GM21390 (cell line): Measurements from ENCODE around the gene TMEM40.
"Not testable (repeated sequence)": the region's sequence is repeated elsewhere in the genome, so short reads cannot be mapped to it uniquely, and the experiment has no call there.

Experiments used
- ATAC-seq: cut with Tn5 transposase; IDR thresholded peaks from one replicate; pipeline ENCODE4 v1.9.1; 2021; ENCODE audit not compliant: unreplicated experiment

TMEM40 gene, protein sequence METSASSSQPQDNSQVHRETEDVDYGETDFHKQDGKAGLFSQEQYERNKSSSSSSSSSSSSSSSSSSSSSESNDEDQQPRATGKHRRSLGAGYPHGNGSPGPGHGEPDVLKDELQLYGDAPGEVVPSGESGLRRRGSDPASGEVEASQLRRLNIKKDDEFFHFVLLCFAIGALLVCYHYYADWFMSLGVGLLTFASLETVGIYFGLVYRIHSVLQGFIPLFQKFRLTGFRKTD

DNA sequence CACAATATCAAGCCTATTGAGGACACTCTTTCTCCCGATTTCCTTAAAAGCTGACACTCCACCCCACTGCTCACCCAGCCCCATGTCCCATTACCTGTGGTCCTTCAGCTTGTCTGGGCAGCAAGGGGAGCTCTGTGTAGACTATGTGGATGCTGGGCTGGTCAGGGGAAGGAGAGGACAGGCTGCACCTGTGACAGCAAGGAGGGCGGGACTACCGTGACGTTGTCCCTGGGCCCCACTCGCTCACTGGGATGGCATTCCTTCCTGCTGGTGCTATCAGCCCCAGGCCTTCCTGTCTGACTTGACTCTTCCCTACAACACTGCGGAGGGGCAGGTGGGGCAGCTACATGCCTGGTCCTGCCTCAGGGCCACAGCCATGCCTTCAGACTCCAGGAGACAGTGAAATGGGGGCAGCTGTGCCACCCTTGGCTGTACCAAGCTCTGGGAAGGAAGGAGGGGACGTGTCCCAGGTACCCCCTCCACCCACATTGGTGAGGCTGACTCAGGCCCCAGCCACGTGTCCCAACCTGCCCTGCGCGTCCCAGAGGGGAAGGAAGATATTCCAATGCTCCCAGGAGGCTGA, at the start of gene TMEM40:
TMEM40 (minus strand) TSS at position 163 of the 583 bp plus-strand sequence. CDS start 9,427 bp downstream, outside the sequence.
- ATAC-seq: no peak

DNA sequence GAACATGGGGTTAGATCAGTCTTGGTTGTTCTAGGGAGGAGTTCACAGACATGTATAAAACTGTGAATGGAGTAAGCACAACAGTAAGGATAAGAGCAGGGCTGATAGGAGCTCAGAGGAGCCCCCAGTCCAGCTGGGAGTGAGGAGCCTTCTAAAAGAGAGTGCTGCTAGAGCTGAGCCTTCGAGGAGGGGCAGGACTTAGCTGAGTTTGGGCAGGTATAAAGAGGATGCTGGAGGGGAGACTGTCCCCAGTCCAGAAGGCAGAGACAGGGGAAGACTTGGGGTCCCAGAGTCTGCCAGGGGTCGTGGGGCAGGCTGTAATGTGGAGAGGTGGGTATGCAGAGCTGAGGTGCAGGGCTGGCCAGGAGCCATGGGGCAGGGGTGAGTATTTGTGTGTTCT, 49.5 kb upstream of the TMEM40 start:
- ATAC-seq: no peak

DNA sequence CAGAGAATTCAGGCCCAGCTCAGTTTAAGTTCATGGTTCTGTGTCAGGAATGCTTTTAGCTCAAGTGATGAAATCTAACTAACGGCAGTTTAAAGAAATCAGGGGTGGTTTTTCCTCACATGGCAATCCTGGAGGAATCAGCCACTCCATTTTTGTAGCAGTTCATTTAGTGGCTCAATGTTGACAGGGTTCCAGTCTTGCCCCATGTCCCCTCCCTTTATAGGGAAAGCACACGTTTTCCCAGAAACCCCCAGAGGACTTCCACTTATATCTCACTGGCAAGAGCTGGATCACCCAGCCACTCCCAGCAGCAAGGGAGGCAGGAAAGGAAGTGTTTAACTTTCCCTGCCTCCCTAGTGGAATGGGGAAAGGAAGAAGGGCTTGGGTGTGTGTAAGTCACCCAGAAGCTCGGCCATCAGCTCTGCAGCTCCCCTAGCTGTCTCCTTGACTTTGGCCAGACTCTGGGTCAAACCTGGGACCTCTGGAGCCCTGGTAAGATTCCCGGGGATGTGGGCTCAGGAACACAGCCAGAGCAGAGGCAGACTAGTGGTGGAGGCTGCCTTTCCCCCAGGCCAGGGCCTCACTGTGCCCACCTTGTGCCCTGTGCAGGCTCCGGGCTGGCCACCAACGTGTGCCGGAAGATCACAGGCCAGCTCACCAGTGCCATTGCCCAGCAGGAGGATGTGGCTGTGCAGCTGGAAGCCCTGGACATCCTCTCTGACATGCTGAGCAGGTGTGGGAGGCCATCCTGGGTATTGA, 48.7 kb upstream of the TMEM40 start:
- no peak for ATAC-seq

DNA sequence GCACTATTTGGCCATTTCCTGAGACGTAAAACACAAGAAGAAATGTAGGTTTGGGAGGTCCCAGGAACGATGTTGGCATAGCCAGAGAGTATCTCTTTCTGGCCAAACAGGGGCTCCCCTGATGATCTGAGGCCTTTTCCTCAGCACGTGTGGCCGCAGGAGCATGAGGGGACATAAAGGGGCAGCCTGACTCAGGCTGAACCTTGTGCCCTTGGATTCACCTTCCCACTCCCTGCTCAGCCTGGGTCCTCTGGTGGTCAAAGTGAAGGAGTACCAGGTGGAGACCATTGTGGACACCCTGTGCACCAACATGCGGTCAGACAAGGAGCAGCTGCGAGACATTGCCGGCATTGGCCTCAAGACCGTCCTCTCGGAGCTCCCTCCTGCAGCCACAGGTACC, 48.0 kb upstream of the TMEM40 start:
- no peak for ATAC-seq

DNA sequence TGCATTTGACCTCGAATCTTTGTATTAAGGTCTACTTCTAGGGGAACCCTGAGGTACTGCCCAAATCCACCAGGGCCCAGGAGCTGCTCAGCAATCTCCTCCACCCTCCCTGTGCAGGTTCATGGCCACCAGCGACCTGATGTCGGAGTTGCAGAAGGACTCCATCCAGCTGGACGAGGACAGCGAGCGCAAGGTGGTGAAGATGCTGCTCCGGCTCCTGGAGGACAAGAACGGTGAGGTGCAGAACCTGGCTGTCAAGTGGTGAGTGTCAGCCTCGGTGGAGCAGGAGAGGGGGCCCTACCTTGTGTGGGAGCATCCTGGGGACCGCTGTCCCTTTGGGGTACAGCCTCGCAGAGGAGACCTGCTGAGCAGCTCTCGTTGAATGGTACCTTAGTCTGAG, 44.3 kb upstream of the TMEM40 start:
- no peak for ATAC-seq

DNA sequence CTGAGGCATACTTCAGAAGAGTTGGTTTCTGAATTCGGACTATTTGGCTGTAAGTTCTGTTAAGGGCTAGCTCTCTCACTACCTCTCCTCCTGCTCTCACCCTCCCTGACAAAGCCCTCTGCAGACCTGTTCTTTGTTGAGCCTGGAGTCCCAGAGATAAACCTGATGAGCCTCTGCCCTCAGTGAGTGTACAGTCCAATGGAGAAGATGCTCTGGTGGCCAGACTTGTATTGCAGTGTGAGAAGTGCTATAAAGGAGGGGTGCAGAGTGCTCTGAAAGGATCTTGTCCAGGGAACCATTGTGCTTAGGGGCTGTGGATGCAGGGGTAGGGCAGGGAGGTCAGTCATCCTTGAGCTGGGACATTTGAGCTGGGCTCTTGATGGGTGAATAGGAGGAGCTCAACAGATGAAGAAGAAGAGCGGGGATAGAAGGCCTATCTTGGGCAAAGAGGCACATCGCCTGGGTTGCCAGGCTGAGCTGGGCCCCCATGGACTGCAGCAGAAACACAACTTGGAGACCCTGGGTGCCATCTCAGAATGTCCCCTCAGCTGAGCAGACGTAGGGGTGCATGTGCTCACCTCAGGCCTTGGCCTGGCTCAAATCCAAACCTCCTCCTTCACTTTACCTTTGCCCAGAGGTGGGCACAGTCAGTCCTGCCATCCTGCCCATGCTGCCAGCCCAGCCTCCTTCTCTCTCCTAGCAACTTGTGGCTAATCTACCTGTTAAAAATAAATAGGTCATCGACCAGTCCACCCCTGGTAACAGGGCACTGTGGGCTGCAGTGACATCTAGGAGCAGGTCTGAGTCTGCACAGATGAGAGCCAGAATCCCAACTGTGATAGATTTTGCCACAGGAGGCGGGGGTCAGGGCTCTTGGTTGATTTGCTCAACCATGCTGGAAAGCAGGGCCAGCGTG, 40.7 kb upstream of the TMEM40 start:
- ATAC-seq: no peak

DNA sequence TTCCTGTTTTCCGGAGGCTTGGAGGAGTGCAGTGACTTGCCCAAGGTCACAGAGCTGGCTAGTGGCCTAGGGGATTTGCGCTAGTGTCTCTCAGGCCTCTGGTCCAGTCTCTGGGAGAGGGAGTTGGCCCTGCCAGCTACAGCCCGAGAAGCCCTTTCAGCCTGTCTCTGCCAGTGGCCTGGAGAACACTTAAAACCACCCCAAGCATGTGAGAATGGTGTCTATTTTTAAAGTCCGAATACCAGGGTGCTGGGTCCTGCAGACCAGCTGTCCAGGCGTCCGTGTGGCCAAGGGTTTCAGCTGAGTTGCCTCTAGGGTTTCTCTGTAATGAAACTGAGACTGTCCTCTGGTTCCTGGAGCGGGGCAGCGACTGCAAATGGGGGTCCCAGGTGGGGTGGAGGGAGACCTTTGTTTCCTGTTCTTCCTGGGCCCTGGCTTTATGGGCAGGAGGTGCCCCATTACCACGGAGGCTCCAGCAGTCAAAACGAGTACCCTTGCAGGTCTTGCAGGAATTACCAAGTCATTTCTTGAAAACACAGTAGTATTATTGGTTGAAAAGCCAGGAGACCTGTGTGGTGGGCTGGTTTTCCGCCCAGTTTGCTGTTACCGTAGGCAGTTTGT, 39.6 kb upstream of the TMEM40 start:
- no peak for ATAC-seq

DNA sequence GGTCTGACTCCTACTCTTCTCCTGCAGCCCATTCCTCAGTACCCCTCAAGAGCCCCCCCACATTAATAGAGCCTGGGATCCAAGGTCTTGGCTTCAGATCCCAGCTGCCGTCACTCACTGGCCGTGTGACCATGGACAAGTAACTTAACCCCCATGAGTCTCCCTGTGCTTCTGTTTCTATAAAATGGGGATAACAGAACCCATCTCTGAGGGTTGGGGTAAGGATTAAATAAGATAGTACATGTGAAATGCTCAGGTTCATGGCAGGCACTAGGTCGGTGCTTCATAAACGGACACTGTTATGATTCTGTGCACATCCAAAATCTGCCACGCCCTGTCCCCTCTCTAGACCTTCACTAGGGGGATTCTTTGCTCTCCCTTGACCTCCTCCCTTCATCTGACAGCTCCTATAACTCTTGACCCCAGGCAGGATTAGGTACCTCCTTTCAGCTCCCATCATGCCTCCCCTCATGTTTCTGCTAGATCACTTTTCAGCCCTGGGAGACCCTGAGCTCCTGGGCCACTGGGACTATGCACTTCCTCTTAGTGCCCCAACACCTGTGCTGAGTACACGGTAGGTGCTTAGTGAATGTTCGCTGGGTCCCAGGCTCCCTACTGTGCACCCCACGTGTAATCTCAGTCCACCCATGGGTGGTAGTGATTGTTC, 39.0 kb upstream of the TMEM40 start:
- ATAC-seq: no peak

DNA sequence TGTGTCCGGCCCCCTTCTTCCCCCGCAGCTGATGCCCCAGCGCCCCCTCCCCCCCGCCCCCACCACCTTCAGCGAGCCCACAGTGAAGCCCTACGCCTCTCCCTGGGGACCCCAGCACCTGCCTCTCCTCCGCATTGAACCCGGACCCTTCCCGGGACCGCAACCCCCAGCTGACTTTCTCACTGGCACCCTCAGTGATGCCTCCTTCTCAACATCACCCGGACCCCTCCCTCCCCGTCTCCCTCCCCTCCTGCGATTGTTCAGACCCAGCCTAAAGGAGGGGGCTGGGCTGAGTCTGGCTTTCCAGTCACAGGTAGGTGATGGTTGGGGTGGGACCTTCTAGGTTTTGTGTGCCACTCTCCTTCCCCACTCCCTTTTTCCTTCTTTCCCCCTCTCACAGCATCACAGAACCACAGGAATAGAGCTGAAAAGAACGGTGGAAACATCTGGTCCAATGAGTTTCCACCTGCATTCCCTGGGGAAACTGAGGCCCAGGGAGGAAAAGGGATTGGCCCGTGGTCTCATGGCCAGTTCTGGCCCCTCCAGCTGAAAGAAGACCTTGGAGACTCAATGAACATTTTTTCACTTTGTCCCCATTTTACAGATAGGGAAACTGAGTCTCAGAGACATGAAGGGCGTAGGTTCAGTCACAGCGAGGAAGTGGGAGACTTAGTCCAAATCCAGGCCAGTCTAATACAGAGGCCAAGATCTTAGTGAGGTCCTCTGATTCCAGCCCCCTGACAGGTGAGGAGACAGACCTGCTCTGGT, 38.2 kb upstream of the TMEM40 start:
- ATAC-seq: no peak

DNA sequence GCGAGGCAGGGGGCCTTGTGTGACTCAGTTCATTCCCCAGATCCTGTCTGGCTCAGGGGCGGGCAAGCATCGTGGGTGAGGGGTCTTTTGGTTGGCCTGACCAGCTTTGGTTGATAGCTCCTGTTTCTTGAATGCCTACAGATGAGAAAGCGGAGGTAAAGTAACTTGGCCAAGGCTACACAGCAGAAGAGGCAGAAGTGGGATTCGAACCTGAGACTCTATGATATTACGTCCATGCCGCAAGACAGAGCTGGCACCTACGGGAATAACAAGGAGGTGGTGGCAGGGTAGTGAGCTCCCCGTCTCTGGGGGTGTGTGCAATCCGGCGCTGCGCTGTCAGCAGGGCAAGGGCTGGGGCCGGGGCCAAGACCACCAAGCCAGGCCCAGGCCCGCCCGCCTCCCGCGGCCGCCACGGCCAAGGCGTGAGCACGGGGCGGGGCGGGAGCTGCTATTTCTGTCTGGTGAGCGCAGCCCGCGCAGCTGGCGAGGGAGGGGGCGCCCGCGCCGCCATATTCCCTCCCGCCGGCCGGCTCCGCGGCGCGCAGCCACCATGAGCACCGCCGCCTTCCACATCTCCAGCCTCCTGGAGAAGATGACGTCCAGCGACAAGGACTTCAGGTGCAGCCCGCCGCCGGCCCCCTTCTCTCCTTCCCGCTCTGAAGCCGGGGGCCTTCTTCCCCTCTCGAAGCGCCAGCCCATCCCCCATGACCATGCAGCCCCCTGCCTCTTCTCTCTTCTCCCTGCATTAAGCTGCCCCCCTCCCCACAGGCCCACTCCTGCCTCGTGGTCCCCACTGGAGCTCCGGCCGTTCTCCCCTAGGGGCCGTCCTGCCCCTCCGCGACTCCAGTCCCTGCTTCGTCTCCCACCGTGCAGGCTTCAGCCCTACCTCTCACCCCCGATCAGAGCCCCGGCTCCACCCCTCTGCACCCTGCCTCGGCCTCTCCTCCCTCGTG, 37.4 kb upstream of the TMEM40 start, which contains the start of gene CAND2:
CAND2 (plus strand) TSS at position 510 of the 953 bp plus-strand sequence; CDS start at position 551, 41 bp downstream.
- no peak for ATAC-seq

DNA sequence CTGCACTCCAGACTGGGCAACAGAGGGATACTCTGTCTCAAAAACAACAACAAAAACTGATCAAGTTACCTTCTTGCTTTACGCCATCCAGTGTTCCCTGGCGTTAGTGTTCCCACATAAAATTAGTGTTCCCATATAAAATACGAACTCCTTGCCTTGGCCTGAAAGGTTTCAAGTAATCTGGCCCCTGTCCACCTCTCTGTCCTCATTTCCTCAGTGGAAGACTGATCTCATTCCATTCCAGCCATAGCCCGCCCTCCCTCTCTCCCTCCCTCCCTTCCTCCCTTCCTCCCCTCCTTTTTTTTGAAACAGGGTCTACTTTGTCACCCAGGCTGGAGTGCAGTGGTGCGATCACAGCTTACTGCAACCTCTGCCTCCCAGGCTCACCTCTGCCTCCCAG, 34.6 kb upstream of the TMEM40 start:
- ATAC-seq: no peak

DNA sequence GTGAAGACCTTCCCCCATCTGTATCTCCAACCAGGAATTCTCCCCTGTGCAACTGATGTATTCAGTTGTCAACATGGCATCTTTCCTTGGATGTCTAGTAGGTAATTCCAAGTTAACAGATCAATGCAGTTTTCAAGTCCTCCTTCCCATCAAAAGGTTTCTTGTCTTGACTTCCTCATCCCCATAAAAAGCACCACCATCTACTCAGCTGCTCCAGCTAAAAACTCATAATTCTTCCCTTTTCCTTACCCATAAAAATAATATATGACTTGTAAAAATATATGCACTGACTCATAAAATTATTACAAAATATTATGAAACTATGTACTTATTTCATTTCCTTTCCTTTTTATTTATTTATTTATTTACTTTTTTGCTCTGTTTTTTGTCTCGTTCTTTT, 32.4 kb upstream of the TMEM40 start:
- no peak for ATAC-seq

DNA sequence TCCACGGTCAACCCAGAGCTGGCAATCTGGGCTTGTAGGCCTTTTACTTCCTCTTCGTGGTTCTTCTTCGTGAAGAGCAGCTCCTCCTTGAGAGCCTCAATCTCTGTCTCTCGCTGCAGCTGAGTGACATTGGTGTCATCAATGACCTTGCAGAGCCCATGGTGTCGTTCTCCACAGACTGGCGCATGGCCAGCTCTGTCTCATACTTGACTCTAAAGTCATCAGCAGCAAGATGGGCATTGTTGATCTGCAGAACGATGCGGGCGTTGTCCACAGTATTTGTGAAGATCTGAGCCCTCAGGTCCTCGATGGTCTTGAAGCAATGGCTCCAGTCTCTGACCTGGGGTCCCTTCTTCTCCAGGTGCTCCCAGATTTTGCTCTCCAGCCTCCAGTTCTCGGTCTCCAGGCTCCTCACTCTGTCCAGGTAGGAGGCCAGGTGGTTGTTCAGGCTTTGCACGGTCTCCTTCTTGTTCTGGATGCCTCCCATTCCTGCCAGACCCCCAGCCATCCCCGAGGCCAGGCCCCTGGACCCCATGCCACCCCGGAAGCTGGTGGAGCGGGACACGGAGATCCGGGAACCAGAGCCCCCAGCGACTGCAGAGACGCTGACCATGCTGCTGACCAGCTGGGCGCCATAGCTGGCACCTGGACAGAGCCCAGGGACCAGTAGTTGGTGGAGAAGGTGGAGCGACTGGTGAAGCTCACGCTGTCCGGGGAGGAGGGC, 29.1 kb upstream of the TMEM40 start:
- ATAC-seq: not testable (repeated sequence)

DNA sequence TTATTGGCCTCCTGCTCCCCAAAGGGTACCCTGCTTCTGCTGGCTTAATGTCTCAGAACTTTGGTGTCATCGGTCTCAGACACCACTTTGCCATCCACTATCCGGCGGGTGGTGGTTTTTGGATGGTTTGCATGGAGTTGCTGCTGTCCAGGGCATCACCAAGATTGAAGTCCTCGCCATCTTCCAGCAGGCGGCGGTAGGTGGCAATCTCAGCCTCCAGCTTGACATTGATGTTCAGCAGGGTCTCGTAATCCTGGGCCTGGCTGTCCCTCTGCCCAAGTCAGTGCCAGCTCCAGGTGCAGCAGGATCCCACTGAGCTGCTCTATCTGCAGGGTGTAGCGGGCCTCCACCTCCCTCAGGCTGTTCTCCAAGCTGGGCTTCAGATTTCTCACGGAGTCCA, 28.3 kb upstream of the TMEM40 start:
- ATAC-seq: not testable (repeated sequence)

DNA sequence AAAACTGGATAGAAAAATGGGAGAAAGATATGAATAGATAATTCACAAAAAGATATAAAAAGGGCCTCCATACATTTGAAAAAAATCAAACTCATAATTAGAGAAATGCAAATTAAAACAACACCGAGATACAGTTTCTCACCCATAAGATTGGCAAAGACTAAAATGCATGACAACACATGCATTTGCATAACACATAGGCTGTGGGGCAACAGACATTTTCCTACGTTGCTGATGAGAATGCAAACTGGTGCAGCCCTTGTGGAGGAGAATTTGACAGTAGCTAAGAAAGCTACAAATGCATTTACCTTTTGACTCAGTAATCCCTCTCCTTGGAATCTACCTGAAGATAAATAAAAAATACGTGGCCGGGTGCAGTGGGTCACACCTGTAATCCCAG, 26.0 kb upstream of the TMEM40 start:
- no peak for ATAC-seq

DNA sequence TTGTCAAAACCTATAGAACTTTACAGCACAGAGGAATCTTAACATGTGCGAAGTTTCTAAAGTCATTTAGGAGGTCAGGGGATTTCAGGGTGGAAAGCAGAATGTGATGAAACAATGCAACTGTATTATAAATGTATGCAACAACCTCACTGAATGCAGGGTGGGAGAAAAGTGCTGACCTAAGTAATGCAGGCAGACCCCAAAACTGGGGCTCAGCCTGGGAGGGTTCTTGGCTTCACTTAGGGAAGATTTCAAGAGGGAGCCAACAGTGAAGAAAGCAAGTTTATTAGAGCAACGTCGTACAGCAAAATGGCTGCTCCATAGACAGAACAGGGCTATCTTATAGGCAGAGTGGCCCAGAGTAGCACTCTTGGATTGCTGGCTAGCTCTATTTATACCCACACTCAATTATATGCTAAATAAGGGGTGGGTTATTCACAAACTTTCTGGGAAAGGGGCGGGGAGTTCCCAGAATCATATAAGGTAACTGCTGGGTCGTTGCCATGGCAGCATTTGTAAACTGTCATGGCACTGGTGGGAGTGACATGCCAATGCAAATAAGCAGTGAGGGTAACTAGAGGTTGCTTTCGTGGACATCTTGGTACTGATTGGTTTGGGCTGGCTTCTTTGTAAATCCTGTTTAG, 23.2 kb upstream of the TMEM40 start:
- no peak for ATAC-seq

DNA sequence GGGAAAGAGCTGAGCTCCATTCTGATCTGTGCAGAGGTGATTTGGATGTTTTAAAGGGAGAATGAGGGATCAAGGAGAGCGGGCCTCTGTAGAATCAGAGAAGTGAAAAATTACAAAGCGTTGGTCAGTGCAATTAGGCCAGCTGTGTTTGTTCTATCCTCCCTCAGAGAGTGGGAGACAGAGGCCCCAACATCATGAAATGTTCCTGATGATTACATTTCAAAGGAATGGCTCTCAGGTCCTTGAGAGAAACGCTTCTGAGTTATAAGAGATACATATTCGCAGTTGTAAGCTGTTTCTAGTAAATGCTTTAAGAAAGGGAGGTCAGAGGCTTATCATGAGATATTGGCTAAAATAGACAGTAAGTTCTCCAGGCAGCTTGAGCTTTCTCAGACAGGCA, 21.7 kb upstream of the TMEM40 start:
- ATAC-seq: no peak
